ENCODE data around the gene SLC22A23.

The SLC22A23 gene

GRCh38 chr6:3369985-3370360 is 86.9 kb downstream of the SLC22A23 start:
- DNase-seq (ENCODE audit: low spot score), result no peak

- no peak for DNase-seq (ENCODE audit: low spot score)
Observed at GRCh38 chr6:3368685-3369084, 88.2 kb downstream of the SLC22A23 start.

DNA sequence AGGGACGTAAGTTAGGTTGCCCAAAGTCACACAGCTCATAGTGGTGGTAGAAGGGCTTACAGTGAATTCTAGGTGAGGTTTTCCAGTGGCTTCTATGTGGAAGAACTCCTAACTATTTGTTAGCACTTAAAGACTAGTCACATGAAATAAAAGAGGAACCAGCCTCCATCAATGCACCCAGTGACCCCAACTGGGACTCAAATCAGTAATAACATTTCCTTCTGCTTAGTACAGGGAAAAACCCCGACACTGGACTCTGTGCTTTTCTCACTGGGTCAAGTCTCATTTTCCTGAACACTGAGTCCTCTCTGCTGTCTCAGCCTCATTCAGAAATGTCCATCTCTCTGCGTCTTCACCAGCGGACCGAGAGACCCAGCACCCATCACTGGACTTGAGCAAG is 89.2 kb downstream of the SLC22A23 start:
- no peak for DNase-seq (ENCODE audit: low spot score)

DNA sequence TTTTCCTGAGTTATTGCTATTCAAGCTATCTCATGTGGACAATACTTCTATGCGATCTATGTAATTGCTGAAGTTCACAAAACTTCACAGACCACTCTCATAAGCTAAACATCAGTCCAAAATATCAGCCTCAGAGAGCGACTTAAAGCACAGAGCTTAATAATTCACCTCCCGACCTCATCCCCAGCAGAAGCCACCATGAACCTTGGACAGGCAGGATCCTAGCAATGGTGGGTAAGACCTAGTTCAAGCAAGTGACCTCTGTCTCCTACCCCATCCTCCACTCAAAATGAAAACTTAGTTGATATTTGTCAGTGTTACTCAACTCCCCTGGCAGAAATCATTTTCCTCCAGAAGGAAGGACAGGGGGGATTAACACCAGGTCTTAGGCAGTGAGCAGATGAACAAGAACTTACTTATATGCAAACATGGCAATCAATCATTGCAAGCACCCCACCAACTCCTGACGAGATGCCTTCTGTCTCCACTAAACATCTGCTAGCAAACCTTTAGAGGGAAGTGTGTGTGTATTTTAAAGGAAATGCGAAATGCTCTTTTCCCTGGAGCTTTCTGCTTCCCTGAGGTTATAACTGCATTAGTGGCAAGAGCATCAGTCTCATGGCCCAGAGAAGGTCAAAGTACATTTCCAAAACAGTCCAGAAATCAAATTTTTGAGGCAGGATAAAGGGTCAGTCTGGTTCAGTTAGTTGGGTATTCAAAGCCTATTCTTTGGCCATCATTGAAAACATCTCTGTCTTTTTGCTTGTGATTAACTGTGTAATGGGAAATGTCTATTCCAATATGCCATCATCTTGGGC is 90.0 kb downstream of the SLC22A23 start:
- DNase-seq (ENCODE audit: low spot score), result no peak

GRCh38 chr6:3364391-3364790 is 92.5 kb downstream of the SLC22A23 start:
- DNase-seq (ENCODE audit: low spot score), result no peak

- no peak for DNase-seq (ENCODE audit: low spot score)
Observed at GRCh38 chr6:3363296-3364025, 93.4 kb downstream of the SLC22A23 start.

DNA sequence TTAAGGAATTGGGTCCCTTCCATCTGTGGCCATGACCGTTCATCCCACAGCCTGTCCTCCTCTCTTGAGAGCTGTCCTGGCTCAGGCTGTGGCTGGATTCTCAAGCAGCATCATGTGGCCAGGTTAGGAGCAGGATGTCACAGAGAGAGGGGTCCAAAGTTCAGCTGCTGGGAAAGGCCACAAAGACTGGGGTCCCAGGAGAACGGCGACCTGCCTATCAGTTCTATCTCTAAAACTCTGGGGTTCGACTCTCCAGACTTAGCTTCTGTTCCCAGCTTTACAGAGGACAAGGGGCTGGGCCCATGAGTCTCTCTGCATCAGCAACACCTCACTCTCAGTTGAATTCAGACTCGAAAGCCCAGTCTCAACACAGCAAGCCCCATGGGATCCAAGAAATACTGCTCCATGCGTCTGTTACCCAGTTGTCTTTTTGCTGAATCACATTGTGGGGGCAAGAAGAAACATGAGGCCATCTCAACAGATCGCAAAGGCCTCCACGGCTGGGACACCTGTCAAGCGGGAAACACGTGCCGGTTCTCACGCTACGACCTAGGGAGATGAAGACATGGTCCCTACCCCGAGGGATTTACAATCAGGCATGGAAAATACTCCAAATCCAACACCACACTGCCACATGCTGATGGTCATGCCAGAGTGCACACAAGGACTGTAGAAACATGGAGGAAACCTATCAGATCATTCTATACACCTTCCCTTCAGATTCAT is 95.4 kb downstream of the SLC22A23 start:
- DNase-seq (ENCODE audit: low spot score), result no peak

GRCh38 chr6:3360727-3361045 is 96.2 kb downstream of the SLC22A23 start:
- DNase-seq (ENCODE audit: low spot score), result no peak

DNA sequence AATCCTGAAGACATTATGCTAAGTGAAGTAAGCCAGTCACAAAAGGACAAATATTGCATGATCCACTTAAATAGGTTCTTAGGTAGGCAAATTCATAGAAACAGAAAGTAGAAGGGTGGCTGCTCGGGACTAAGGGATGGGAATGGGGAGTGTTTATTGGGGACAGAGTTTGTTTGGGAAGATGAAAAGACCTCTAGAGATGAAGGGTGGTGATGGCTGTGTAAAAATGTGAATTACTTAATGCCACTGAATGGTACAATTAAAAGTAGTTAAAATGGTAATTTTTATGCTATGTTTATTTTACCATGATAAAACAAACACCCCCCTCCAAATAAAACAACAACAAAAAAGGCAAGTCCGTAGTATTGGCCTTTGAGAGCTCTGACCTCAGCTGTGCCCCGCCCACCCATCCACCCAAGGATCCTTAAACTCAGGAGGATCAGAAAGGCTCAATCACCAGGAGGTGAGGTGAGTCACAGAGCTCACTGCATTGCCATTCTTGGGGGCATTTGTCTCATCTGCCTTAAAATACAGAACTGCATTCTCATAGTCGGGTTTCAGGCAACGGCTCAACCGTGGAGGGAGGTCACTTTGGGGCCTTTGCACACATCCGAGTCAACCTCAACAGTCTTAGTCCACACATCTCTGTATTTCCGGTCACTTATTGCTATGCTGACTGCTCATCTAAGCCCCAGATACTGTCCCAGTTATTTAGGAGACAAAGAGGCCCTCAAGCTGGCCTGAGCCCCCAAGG is 96.7 kb downstream of the SLC22A23 start:
- DNase-seq (ENCODE audit: low spot score), result no peak

DNA sequence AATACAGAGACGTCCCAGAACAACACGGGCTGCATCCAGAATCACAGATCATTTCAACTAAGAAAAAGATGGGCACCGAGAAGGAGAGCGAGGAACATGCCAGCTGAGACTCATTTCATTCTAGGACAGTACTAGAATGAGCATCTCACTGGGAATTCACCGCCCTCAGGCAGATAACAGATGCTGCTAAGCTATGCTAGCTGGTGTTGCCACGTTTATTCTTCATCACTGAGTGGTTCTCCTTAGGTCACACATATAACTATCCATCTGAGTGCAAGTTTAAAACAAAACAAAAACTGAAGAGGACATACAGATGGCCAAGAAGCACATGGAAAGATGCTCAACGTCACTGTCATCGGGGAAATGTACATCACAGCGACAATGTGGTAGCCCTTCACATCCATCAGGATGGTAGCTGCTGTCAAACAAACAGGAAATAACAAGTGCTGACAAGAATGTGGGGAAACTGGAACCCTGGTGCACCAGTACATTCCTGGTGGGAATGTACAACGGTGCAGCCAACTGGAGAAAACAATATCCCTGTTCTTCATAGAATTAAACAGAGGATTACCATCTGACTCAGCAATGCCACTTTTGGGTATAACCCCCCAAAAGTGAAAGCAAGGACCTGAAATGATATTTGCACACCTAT is 97.6 kb downstream of the SLC22A23 start:
- no peak for DNase-seq (ENCODE audit: low spot score)

DNA sequence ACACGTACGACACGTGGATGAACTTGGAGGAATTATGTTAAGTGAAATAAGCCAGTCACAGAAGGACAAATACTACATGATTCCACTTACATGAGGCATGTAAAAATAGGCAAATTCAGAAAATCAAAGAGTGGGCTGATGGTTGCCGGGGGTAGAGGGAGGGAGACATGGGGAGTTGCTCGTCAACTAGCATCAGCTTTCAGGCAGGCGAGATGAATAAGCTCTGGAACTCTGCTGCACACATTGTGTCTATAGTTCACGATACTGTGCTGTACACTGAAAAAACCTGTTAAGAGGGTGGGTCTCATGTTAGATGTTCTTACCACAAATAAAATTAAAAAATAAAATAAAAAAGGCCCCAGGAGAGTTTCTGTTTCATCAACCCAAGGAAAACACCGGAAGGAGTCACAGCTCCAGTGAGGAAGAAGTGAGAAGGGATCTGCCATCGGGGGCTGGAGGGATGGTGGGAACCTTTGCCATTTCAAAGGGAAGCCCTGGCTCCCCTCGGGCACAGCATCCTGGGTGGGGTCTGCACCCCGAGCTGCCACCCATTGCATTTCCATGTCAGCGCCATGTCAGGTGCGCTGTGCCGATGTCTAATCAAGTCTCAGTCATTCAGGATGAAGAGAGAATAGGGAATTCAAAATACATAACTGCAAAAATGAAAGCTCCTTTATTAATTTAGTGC is 98.3 kb downstream of the SLC22A23 start:
- DNase-seq (ENCODE audit: low spot score), result no peak

DNA sequence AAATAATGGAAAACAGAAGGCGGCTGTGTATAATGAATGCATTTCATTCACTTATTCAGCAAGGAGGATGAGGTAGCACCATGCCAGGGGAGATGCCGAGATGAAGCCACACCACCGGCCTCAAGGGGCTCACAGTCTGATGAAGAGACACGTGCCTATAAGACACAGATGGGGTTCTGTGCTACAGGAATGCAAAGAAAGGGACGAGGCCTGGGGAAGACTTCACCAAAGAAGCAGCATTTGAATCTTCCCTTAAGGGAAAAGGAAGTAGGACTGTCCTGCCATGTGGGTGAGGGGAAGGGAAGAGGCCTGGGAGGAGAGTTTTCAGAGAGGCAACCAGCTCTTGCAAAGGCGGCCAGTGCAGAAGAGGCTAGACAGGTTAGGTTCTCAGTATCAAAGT is 99.2 kb downstream of the SLC22A23 start:
- no peak for DNase-seq (ENCODE audit: low spot score)

DNA sequence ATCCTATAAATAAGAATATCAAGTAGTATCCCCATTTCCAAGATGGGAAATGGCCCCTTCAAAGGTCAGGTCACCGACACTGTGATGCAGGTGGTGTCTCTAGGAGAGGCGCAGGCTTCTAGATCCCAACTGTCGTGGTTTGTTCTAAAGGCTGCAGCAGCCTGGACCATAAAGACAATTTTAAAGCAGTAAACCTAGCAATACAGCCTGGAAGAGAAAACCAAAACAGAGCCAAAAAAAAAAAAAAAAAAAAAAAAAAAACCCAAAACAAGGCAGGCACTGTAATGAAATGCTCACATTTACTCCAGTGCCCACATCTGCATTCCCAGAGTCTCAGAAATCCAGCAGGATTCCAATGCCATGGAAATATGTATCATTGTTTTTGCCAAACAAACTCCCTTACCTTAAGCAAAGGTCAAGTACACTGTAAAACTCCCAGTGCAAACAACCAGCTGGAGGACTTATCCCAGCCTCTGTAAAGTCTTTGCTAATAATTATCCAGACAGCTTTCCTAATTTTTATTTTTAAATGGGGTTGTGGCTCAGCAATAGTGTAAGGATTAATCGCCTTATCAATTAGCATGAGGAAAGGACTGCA is 99.9 kb downstream of the SLC22A23 start:
- DNase-seq (ENCODE audit: low spot score), result no peak

GRCh38 chr6:3356056-3356823 is 100.6 kb downstream of the SLC22A23 start:
- peak; percentile 74 for DNase-seq (ENCODE audit: low spot score)

DNA sequence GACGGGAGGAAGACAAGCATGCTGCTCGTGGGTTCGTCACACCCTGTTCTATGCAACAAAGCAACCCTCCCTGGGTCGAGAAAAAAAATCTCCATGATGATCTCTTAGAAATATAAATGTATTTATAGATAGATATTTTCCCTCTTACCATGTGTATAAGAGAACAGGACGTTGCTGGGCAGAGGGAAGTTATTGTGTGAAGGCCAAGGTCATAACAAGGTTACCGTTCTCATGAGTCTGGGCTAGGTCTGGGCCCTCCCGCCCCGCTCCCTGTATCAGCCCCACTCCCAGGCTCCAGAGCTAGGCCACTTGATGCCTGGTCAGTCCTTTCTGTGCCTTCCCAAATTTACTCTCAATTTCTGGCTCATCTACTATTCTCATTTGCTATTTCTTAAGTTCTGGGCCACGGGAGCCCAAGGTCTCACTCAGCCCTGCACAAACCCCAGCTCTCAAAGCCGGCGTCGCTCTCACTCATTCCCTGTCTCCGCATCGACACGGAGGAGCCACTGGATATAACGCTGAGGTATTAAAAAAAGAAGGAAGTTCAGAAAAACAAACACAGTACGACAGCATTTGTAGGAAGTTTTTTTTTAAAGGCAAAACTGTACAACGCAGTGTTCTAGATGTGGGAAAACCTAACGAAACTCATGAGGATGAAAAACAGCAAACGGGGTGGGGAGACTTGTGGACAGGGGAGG is 101.3 kb downstream of the SLC22A23 start:
- no peak for DNase-seq (ENCODE audit: low spot score)

- DNase-seq (ENCODE audit: low spot score), result no peak
Observed at GRCh38 chr6:3355011-3355357, 101.9 kb downstream of the SLC22A23 start.

- DNase-seq (ENCODE audit: low spot score), result no peak
Observed at GRCh38 chr6:3353939-3354338, 102.9 kb downstream of the SLC22A23 start.

DNA sequence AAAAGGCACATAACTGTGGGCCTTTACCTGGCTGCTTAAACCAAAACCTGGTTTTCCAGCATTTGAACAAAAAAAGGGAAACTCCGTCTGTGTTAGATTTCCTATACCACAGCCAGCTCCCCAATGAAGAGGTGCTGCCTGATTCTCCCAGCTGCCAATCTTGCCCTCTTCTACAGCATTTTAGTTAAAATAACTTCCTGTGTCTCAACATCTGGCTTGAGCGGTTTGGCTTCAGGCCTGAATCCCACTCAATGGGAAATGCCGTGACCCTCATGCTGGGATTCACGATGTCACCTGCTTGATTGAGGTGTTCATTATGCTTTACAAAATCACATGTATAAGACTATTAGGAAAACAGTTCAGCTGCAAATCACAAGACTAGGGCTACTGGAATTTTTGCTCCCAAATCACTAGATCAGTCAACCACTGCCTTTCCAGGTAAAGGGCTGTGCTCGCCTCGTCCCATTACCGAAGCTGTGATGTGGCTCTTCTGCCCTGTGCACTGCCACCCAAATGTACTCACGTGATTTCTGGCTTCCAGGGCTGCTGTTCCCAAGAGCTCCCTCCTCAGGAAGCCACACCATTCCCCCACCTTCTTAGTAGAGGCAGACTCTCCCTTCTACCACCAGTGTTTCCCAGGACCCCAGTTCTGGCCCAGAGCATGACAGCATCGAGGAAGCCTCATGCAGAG is 103.5 kb downstream of the SLC22A23 start:
- no peak for DNase-seq (ENCODE audit: low spot score)

DNA sequence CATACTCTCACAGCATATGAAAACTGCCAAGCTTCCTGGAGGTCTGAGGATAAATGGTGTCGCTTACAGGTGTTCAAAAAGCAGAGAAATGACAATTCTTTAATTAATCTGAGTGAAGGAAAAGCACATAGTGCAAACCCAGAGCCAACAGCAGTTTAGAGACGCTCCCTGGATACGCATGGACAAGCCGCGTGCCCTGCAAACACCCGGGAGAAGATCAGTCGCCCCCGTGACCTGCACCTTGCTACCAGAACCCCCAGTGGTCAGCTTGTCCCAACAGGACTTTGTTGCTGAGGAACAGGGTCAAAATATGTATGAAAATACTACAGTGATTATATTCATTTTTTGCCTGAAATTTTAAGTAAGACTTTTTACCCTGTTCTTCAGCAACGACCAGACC is 104.2 kb downstream of the SLC22A23 start:
- no peak for DNase-seq (ENCODE audit: low spot score)
